H1 (cell line): ENCODE results near the gene BAZ1B. TPM values are rescaled to one million over a fixed set of nuclear protein-coding genes. Genes with fewer than 3 reads are reported as not detected.
A peak's percentile ranks its signal among the peaks of the same experiment; 100 is the strongest.

Experiments used
- JUND ChIP-seq: IDR thresholded peaks from 2 replicates; pipeline ENCODE4 v1.6.1; 2011; ENCODE audit warnings: mild to moderate bottlenecking, improper control_type of control experiment, low read length
- polyA plus RNA-seq, 7 experiments: library from polyadenylated mRNA; depleted of rRNA in 3 of 7; stranded (reverse) in 5 of 7; unstranded in 2 of 7; fragments of >200 nt in 5 of 7; fragments of 200-250 nt in 2 of 7; gene quantifications; 1 replicate in 5 of 7; 2 replicates in 1 of 7; 4 replicates in 1 of 7; pipeline versions ENCODE4 v1.2.1 to v1.2.3, GENCODE V29; 2011 to 2013; ENCODE audit warnings: missing spikeins in 2 of 7, mixed read lengths in 2 of 7
- total RNA-seq: library from RNA; stranded (reverse); fragmentation: NEBNext Ultra II Directional; extraction: Animal tissue kit (Norgen Biotek cat#: 25700); gene quantifications from 2 replicates; pipeline ENCODE4 v1.2.1, GENCODE V29; 2021
- TF ChIP-seq, protein P1 (sequence below), 3 experiments: IDR thresholded peaks; 1 replicate in 2 of 3; 2 replicates in 1 of 3; pipeline versions ENCODE4 v1.5.1 to v1.6.1; 2011; ENCODE audit warnings: low read length in 3 of 3, mild to moderate bottlenecking in 3 of 3, inconsistent platforms in 2 of 3, low read depth in 1 of 3, moderate library complexity in 1 of 3; ENCODE audit not compliant: insufficient read depth in 1 of 3; ENCODE audit errors: control extremely low read depth in 1 of 3

The BAZ1B gene
- total and polyA plus RNA-seq, 2 of the 8 experiments (the other 6 are each of a cell fraction or from before 2014, with no cell fraction given) = 21.0 to 86.8 TPM

GRCh38 chr7:73427902-73428787 lies 93.9 kb downstream of the BAZ1B start (continued):
- TF ChIP-seq, protein P1, sequence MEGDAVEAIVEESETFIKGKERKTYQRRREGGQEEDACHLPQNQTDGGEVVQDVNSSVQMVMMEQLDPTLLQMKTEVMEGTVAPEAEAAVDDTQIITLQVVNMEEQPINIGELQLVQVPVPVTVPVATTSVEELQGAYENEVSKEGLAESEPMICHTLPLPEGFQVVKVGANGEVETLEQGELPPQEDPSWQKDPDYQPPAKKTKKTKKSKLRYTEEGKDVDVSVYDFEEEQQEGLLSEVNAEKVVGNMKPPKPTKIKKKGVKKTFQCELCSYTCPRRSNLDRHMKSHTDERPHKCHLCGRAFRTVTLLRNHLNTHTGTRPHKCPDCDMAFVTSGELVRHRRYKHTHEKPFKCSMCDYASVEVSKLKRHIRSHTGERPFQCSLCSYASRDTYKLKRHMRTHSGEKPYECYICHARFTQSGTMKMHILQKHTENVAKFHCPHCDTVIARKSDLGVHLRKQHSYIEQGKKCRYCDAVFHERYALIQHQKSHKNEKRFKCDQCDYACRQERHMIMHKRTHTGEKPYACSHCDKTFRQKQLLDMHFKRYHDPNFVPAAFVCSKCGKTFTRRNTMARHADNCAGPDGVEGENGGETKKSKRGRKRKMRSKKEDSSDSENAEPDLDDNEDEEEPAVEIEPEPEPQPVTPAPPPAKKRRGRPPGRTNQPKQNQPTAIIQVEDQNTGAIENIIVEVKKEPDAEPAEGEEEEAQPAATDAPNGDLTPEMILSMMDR (IDR thresholded peaks at IDR 0.05; ENCODE audit: control extremely low read depth in 1 of 3, insufficient read depth in 1 of 3, low read depth in 1 of 3, low read length in 3 of 3) = peak in 2 of 3 experiments; percentile 47 to 55; a peak in 3 of 4 replicates
- TF ChIP-seq JUND = no peak
